Caco-2 (cell line): ENCODE measurements around the gene SLC16A8. TPM values are rescaled to one million over a fixed set of nuclear protein-coding genes. Genes with fewer than 3 reads are reported as not detected.

Source experiments
- BruUV-seq: library from RNA; stranded (reverse); fragments of 400-500 nt; replicated peaks from 2 replicates; lab custom pipeline; 2021; lab: Mats Ljungman, UMichigan
- CTCF ChIA-PET: fragments of 300-600 bp; sonication (Branson Sonifier 250); formaldehyde crosslinking; loops from one replicate; lab custom pipeline; 2022; ENCODE audit warnings: antibody characterized with exemption; lab: Charles Lee
- POLR2A ChIA-PET: fragments of 300-600 bp; sonication (Branson Sonifier 250); formaldehyde crosslinking; loops from one replicate; lab custom pipeline; 2022; ENCODE audit warnings: antibody characterized with exemption; lab: Charles Lee
- DNase-seq, 2 experiments: peaks; one replicate each; pipeline versions ENCODE4 v3.0.0 to v3.0.0-alpha.2; 2020 to 2022
- H3K27me3 ChIP-seq: replicated peaks from 2 replicates; pipeline ENCODE4 v1.6.0; 2011; ENCODE audit warnings: low read length; ENCODE audit not compliant: control insufficient read depth, insufficient read depth
- H3K36me3 ChIP-seq: 2 replicates; pipeline ENCODE4 v1.5.1; 2011; ENCODE audit warnings: low read length; ENCODE audit not compliant: control insufficient read depth, insufficient read depth
- H3K4me1 ChIP-seq: fragments of 250-450 bp; sonication (Bioruptor Pico); 2 replicates; pipeline ENCODE4 v1.5.1; 2020; ENCODE audit warnings: mild to moderate bottlenecking
- H3K4me3 ChIP-seq: 2 replicates; pipeline ENCODE4 v1.5.1; 2011; ENCODE audit warnings: low read depth, mild to moderate bottlenecking, control low read depth, low read length
- H3K9me3 ChIP-seq: fragments of 250-450 bp; sonication (Bioruptor Pico); 2 replicates; pipeline ENCODE4 v1.5.1; 2020; ENCODE audit warnings: mild to moderate bottlenecking, moderate library complexity
- H3K27ac Mint-ChIP-seq: one replicate; pipeline ENCODE4 v1.8.0; 2022; ENCODE audit warnings: mixed read lengths; ENCODE audit not compliant: unreplicated experiment
- H3K27me3 Mint-ChIP-seq: one replicate; pipeline ENCODE4 v1.8.0; 2022; ENCODE audit warnings: mixed read lengths; ENCODE audit not compliant: insufficient read depth, unreplicated experiment
- H3K36me3 Mint-ChIP-seq: one replicate; pipeline ENCODE4 v1.8.0; 2022; ENCODE audit warnings: mild to moderate bottlenecking, mixed read lengths; ENCODE audit not compliant: insufficient read depth, unreplicated experiment
- H3K4me1 Mint-ChIP-seq: one replicate; pipeline ENCODE4 v1.8.0; 2022; ENCODE audit warnings: low read depth, mixed read lengths; ENCODE audit not compliant: unreplicated experiment
- H3K4me3 Mint-ChIP-seq: one replicate; pipeline ENCODE4 v1.8.0; 2022; ENCODE audit warnings: mild to moderate bottlenecking, moderate library complexity, mixed read lengths; ENCODE audit not compliant: unreplicated experiment
- H3K9me3 Mint-ChIP-seq: one replicate; pipeline ENCODE4 v1.8.0; 2022; ENCODE audit warnings: mixed read lengths; ENCODE audit not compliant: unreplicated experiment
- CTCF ChIP-seq, 2 experiments: fragments of 200-600 bp in 1 of 2; IDR thresholded peaks; 1 replicate in 1 of 2; 2 replicates in 1 of 2; pipeline versions ENCODE4 v1.5.1 to v1.8.0; 2011 to 2022; ENCODE audit warnings: antibody characterized with exemption in 1 of 2, control low read depth in 1 of 2, inconsistent platforms in 1 of 2, low read depth in 1 of 2, low read length in 1 of 2, mild to moderate bottlenecking in 1 of 2, moderate library complexity in 1 of 2; ENCODE audit not compliant: insufficient read depth in 1 of 2, severe bottlenecking in 1 of 2, unreplicated experiment in 1 of 2
- intact Hi-C: fragments of 100-400 bp; cut with micrococcal nuclease; formaldehyde crosslinking; loops from one replicate; pipeline ENCODE4 v1.10.0; 2022; ENCODE audit not compliant: unreplicated experiment
- total RNA-seq: library from RNA; stranded (reverse); gene quantifications from 2 replicates; pipeline ENCODE4 v1.2.3, GENCODE V29; 2022

SLC16A8 gene
- total RNA-seq, 1 experiment from 2014 or later, result not detected

GRCh38 chr22:38068641-38069371 is 15.2 kb downstream of the SLC16A8 start:
- CTCF ChIA-PET, result interaction anchor here (0.6 kb wide), 1 partner anchor 12 kb away, joined by 3 read pairs; the partner anchor contains the start of gene PICK1
- no peak overlapping the region for H3K27ac Mint-ChIP-seq
- no peaks in the 10 kb centered on the region for H3K4me1 Mint-ChIP-seq
- POLR2A ChIA-PET, result interaction anchor here (1.3 kb wide), 1 partner anchor 12 kb away, joined by 6 read pairs; the partner anchor contains the start of gene PICK1
- TF ChIP-seq CTCF (IDR thresholded peaks at IDR 0.05; ENCODE audit: insufficient read depth in 1 of 2, low read depth in 1 of 2, low read length in 1 of 2, severe bottlenecking in 1 of 2, unreplicated experiment in 1 of 2), result no peak
- H3K36me3 Mint-ChIP-seq, result peaks cover 27% of the 10 kb centered on the region
- no peak overlapping the region for H3K4me3 Mint-ChIP-seq
- intact Hi-C loops, result no loop called here
- Histone ChIP-seq H3K27me3 (no peaks in the 10 kb centered on the region), H3K36me3 (peaks cover 3% of the 10 kb centered on the region), H3K4me1 (no peaks in the 10 kb centered on the region), H3K9me3 (no peaks in the 10 kb centered on the region), H3K4me3 (no peak overlapping the region)
- H3K9me3 Mint-ChIP-seq, result no peaks in the 10 kb centered on the region
- no peak for DNase-seq
- no TSS peak for BruUV-seq
- H3K27me3 Mint-ChIP-seq, result no peaks in the 10 kb centered on the region

DNA sequence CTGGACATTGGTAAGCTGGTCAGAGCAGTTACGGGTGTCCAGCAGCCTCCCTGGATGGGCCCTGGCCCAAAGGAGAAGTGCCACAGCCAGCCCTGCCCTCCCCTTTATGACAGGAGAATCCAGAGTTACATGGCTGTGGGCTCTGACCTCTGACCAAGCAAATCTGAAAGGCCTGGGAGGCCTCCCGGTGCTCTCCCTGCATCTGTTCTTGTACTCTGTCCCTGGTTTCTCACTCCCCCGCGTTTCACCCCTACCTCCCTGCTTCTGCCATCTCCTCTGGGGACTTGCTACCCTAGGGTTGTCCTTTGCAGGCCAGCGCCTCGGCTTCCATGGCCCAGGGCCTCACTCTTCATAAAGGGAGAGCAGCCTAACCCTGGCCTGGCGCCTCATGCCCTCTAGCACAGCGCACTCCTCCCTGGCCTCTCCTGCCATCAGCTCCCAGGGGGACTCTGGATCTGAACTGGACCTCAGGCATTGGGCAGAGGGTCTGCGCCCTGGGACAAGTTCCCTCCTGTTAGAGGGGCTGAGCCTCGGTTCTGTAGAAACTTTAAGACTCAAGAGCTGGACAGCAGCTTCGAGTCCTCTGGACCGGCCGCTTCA is 16.1 kb downstream of the SLC16A8 start:
- no peak for TF ChIP-seq CTCF (IDR thresholded peaks at IDR 0.05; ENCODE audit: insufficient read depth in 1 of 2, low read depth in 1 of 2, low read length in 1 of 2, severe bottlenecking in 1 of 2, unreplicated experiment in 1 of 2)
- H3K36me3 Mint-ChIP-seq, result peaks cover 33% of the 10 kb centered on the region
- ChIA-PET CTCF (interaction anchor here (0.5 to 0.6 kb wide), 2 partner anchors 11 to 295 kb away, joined by 3 to 5 read pairs; partner anchors contain the start of gene PICK1), POLR2A (interaction anchor here (0.6 to 1.3 kb wide), 2 partner anchors 11 to 216 kb away, joined by 4 to 6 read pairs; partner anchors contain the start of gene PICK1)
- H3K27me3 Mint-ChIP-seq, result no peaks in the 10 kb centered on the region
- H3K4me3 Mint-ChIP-seq, result no peak overlapping the region
- intact Hi-C loops, result no loop called here
- Histone ChIP-seq H3K27me3 (no peaks in the 10 kb centered on the region), H3K9me3 (no peaks in the 10 kb centered on the region), H3K4me3 (no peak overlapping the region), H3K4me1 (no peaks in the 10 kb centered on the region), H3K36me3 (peaks cover 3% of the 10 kb centered on the region)
- no peaks in the 10 kb centered on the region for H3K4me1 Mint-ChIP-seq
- no peaks in the 10 kb centered on the region for H3K9me3 Mint-ChIP-seq
- no peak overlapping the region for H3K27ac Mint-ChIP-seq
- no TSS peak for BruUV-seq
- peak in 1 of 2 experiments; percentile 34 for DNase-seq

- Mint-ChIP-seq H3K9me3 (no peaks in the 10 kb centered on the region), H3K27me3 (no peaks in the 10 kb centered on the region), H3K4me3 (no peak overlapping the region), H3K36me3 (peaks cover 41% of the 10 kb centered on the region), H3K4me1 (no peaks in the 10 kb centered on the region), H3K27ac (no peak overlapping the region)
- no TSS peak for BruUV-seq
- H3K36me3 ChIP-seq, result no peaks in the 10 kb centered on the region
- intact Hi-C loops, result no loop called here
- CTCF ChIA-PET, result no interaction called here
- DNase-seq, result no peak
- no peaks in the 10 kb centered on the region for H3K27me3 ChIP-seq
- no peak for TF ChIP-seq CTCF (IDR thresholded peaks at IDR 0.05; ENCODE audit: insufficient read depth in 1 of 2, low read depth in 1 of 2, low read length in 1 of 2, severe bottlenecking in 1 of 2, unreplicated experiment in 1 of 2)
- POLR2A ChIA-PET, result interaction anchor here (0.6 kb wide), 1 partner anchor 217 kb away, joined by 4 read pairs; no protein-coding TSS in a partner anchor
- no peaks in the 10 kb centered on the region for H3K4me1 ChIP-seq
- H3K9me3 ChIP-seq, result no peaks in the 10 kb centered on the region
- no peak overlapping the region for H3K4me3 ChIP-seq
These were observed 17.0 kb downstream of the SLC16A8 start for GRCh38 chr22:38067028-38067415.
